Body of pancreas (tissue), 4 donors: ENCODE results near the gene FOXJ3. TPM values are rescaled to one million over a fixed set of nuclear protein-coding genes. Genes with fewer than 3 reads are reported as not detected.

ENCODE experiments used
- ATAC-seq: fragments of 150-250 bp; one replicate; pipeline ENCODE4 v1.9.1; 2016
- DNase-seq, 4 donors: peaks; one replicate each; pipeline ENCODE4 v3.0.0-alpha.2; 2019
- H3K27ac ChIP-seq, 4 donors: fragments of 200-600 bp; sonication (generic); 1 replicate in 3 of 4; 2 replicates in 1 of 4; pipeline versions ENCODE4 v1.5.1 to v1.6.1; 2016 to 2019; ENCODE audit warnings: mild to moderate bottlenecking in 1 of 4, mixed read lengths in 1 of 4, moderate library complexity in 1 of 4
- H3K27me3 ChIP-seq, 2 donors: fragments of 200-600 bp; sonication (generic); one replicate each; pipeline ENCODE4 v1.6.0; 2016; ENCODE audit warnings: mild to moderate bottlenecking in 1 of 2
- H3K36me3 ChIP-seq, 2 donors: fragments of 200-600 bp; sonication (generic); replicated peaks in 1 of 2; 2 replicates each; pipeline ENCODE4 v1.5.1; 2016; ENCODE audit warnings: low read depth in 2 of 2; ENCODE audit not compliant: insufficient read depth in 1 of 2
- H3K4me1 ChIP-seq: fragments of 200-600 bp; sonication (generic); one replicate; pipeline ENCODE4 v1.6.0; 2016
- H3K4me3 ChIP-seq, 2 donors: fragments of 200-600 bp; sonication (generic); 1 replicate in 1 of 2; 2 replicates in 1 of 2; pipeline ENCODE4 v1.5.1; 2016 to 2019
- H3K9me3 ChIP-seq, 3 donors: fragments of 200-600 bp; sonication (generic); 1 replicate in 2 of 3; 2 replicates in 1 of 3; pipeline ENCODE4 v1.5.1; 2016
- POLR2A ChIP-seq, 3 donors: fragments of 450-650 bp; IDR thresholded peaks; one replicate each; pipeline ENCODE4 v1.6.1; 2016; ENCODE audit warnings: antibody characterized with exemption in 3 of 3, mild to moderate bottlenecking in 2 of 3
- WGBS, 2 donors: methylation state at CpG; one replicate each; pipeline ENCODE4 v1.1.5; 2017; 5-methylcytosine and 5-hydroxymethylcytosine counted together
- intact Hi-C: fragments of 100-400 bp; cut with DNase I; formaldehyde crosslinking; loops from one replicate; pipeline ENCODE4 v1.15.1; 2023
- total RNA-seq, 2 donors: library from RNA; depleted of rRNA; stranded (reverse); fragments of >200 nt; gene quantifications; one replicate each; pipeline ENCODE4 v1.1.0, GENCODE V29; 2016
- TF ChIP-seq, protein P1 (sequence below), 7 experiments: fragments of 450-650 bp in 4 of 7; fragments of 200-600 bp in 3 of 7; sonication (generic) in 3 of 7; IDR thresholded peaks; one replicate each; pipeline ENCODE4 v1.5.1; 2016 to 2019; ENCODE audit warnings: antibody characterized with exemption in 7 of 7

The FOXJ3 gene
- total RNA-seq, 2 donors from 2014 or later, result 25.2 to 50.4 TPM

DNA sequence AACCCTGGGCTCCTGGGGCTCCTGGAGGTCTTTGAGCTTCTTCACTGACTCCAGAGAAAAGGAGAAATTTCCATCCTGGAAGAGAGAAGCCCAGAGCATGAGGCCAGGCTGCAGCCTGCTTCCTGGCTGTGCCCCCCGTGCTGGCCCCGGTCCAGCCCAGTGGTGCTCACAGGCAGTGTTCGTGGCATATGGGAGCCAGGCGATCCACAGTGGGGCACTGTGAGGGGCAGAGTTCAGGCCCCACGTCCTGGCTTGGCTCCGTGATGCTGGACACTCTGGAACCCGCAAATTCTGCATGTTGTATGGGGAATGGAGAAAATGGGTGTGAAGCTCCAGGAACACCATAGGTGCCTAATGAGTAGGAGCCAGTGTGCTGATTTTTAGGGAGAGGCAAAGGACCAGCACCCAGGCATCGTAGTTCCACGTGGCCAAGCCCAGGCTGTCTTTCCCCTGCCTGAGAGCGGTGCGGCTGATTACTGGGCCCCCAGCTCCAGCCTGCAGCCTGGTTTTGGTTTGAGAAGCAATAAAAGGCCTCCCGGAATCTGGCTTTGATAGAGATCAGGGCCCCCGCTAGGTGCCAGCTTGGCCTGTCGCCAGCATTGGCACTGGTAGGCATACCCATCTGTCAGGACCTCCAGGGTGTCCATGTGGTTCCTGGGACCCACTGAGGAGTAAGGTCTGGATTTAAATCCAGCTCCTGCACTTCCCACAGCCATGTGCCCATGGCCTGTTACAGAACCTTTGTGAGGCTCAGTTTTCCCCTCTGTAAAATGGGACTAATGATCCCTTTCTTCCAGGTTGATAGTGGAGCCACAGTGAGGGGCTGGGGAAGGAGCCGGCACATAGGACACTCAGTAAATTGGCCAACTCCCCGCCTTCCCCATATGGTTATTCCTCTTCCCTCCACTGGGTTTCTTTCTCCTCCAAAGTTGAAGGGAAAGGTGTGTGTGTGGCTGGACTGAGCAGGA is 171.2 kb downstream of the FOXJ3 start:
- ATAC-seq (no peak), DNase-seq (no peak)
- Histone ChIP-seq H3K4me1 (peaks cover 28% of the 10 kb centered on the region), H3K27me3 (no peaks in the 10 kb centered on the region), H3K4me3 (no peak overlapping the region), H3K27ac (peak overlapping the region in 2 of 4 donors; percentile 26 to 45), H3K9me3 (no peaks in the 10 kb centered on the region), H3K36me3 (no peaks in the 10 kb centered on the region)
- TF ChIP-seq, protein P1, sequence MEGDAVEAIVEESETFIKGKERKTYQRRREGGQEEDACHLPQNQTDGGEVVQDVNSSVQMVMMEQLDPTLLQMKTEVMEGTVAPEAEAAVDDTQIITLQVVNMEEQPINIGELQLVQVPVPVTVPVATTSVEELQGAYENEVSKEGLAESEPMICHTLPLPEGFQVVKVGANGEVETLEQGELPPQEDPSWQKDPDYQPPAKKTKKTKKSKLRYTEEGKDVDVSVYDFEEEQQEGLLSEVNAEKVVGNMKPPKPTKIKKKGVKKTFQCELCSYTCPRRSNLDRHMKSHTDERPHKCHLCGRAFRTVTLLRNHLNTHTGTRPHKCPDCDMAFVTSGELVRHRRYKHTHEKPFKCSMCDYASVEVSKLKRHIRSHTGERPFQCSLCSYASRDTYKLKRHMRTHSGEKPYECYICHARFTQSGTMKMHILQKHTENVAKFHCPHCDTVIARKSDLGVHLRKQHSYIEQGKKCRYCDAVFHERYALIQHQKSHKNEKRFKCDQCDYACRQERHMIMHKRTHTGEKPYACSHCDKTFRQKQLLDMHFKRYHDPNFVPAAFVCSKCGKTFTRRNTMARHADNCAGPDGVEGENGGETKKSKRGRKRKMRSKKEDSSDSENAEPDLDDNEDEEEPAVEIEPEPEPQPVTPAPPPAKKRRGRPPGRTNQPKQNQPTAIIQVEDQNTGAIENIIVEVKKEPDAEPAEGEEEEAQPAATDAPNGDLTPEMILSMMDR (IDR thresholded peaks at IDR 0.05), result no peak
- TF ChIP-seq POLR2A (IDR thresholded peaks at IDR 0.05), result no peak
- 73 to 79% methylated on average over 10 to 16 of the region's 16 CpGs for WGBS, 2 donors
- intact Hi-C loops, result no loop called here

DNA sequence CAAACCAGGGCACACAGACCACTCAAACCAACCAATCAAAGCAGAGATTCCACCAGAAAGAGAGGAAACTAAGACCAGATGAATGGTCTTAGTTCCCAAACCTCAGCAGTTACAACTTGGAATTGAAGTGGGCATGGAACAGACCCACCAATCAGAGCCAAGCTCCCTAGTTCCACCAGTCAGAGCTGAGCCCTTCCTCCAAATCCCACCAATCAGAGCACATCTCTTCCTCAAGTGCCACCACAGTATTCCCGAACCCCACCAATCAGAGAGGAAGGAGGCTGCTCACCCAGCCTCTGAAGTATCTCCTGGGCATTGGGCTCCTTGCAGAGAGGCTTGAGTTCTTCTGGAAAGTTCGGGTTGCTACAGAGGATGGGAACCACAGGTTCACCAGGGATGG is 171.9 kb downstream of the FOXJ3 start:
- Histone ChIP-seq H3K27me3 (no peaks in the 10 kb centered on the region), H3K9me3 (no peaks in the 10 kb centered on the region), H3K36me3 (no peaks in the 10 kb centered on the region), H3K4me1 (peaks cover 28% of the 10 kb centered on the region), H3K27ac (no peak overlapping the region), H3K4me3 (no peak overlapping the region)
- WGBS, 2 donors, result 88 to 95% methylated on average over 1 to 2 of the region's 2 CpGs
- intact Hi-C loops, result no loop called here
- no peak for TF ChIP-seq POLR2A (IDR thresholded peaks at IDR 0.05)
- TF ChIP-seq, protein P1 (IDR thresholded peaks at IDR 0.05), result no peak
- ATAC-seq (no peak), DNase-seq (no peak)

DNA sequence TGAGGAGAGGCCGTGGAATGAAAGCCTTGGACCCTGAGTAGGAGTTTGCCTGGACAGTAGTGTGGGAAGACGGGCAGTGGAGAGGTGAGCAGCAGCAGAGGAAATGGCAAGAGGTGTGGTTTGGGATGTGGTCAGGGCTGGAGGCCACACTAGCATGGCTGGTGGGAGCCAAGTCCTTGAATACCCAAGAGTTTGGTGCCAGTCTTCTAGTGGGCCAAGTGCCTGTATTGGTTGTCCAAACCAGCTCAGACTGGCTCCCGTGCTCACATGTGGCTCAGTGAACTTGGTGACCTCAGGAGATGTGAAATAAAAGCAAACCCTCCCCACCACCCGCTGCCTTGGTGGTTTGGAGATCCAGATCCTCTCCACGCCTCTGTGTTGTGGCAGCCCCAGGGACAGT is 172.9 kb downstream of the FOXJ3 start:
- Histone ChIP-seq H3K27me3 (no peaks in the 10 kb centered on the region), H3K4me1 (peaks cover 28% of the 10 kb centered on the region), H3K36me3 (no peaks in the 10 kb centered on the region), H3K4me3 (no peak overlapping the region), H3K9me3 (no peaks in the 10 kb centered on the region), H3K27ac (no peak overlapping the region)
- ATAC-seq (no peak), DNase-seq (no peak)
- TF ChIP-seq, protein P1 (IDR thresholded peaks at IDR 0.05), result no peak
- TF ChIP-seq POLR2A (IDR thresholded peaks at IDR 0.05), result no peak
- intact Hi-C loops, result no loop called here
- 83 to 85% methylated on average over 4 to 5 of the region's 5 CpGs for WGBS, 2 donors

DNA sequence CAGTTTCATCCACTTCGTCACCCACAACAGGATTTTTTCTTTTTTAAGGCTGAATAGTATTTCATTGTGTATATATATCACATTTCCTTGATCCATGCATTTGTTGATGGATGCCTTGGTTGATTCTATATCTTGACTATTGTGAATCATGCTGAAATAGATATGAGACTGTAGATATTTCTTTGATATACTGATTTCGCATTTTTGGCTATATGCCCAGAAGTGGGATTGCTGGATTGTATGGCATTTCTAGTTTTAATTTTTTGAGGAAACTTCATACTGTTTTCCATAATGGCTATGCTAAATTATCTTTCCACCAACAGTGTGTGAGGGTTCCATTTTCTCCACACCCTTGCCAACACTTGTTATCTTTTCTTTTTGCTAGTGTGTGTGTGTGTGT is 176.8 kb downstream of the FOXJ3 start:
- TF ChIP-seq, protein P1 (IDR thresholded peaks at IDR 0.05), result no peak
- TF ChIP-seq POLR2A (IDR thresholded peaks at IDR 0.05), result no peak
- 58 to 63% methylated on average over 2 of the region's 2 CpGs for WGBS, 2 donors

More for the DNA sequence above, 176.8 kb downstream of the FOXJ3 start:
- H3K36me3 ChIP-seq, result no peaks in the 10 kb centered on the region
- no peak for DNase-seq
- no peaks in the 10 kb centered on the region for H3K9me3 ChIP-seq
- no peak overlapping the region for H3K27ac ChIP-seq
- H3K4me3 ChIP-seq, result no peak overlapping the region
- intact Hi-C loops, result no loop called here
- ATAC-seq, result no peak
- H3K27me3 ChIP-seq, result no peaks in the 10 kb centered on the region
- H3K4me1 ChIP-seq, result peaks cover 10% of the 10 kb centered on the region
